ENCODE results near the gene TTLL5.

The TTLL5 gene

GRCh38 chr14:75634848-75635247 lies 26.2 kb upstream of the TTLL5 start:
- H3K36me3 Mint-ChIP-seq (ENCODE audit: low read depth): no peaks in the 10 kb centered on the region
- no peaks in the 10 kb centered on the region for H3K9me3 Mint-ChIP-seq
- no peak for DNase-seq (ENCODE audit: low spot score)
- H3K4me1 Mint-ChIP-seq (ENCODE audit: low read depth): no peaks in the 10 kb centered on the region
- no peak overlapping the region for H3K27ac Mint-ChIP-seq
- no peaks in the 10 kb centered on the region for H3K27me3 Mint-ChIP-seq (ENCODE audit: low read depth)
- H3K4me3 Mint-ChIP-seq: no peak overlapping the region

DNA sequence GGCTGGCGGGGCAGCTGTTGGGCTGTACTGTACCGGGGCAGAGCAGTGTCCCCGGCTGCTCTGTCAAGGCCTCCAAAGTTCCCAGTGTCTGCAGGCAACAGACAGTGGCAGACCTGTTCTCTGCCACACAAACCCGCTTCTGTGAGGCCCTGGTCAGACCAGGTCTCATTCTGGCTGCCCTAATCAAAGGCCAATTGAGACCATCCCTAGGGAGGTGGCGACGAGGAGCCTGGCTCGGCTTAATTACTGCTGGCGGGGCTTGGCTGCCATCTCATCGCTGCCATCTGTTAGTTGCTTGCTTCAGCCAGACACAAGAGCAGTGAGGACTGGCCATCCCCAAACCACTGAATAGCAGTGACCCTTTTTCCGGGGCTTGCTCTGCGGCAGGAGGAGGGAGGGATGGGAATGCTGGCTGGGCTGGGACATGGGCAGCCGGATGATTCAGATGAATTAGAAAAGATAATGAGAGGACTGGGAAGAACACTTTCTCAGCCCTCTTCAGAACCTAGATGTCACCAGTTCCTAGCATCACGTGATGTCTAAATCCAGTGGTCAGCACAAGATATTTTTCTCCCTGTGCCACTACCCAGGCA lies 24.9 kb upstream of the TTLL5 start:
- Mint-ChIP-seq H3K9me3 (no peaks in the 10 kb centered on the region), H3K36me3 (ENCODE audit: low read depth) (no peaks in the 10 kb centered on the region), H3K4me3 (no peak overlapping the region), H3K27me3 (ENCODE audit: low read depth) (no peaks in the 10 kb centered on the region), H3K4me1 (ENCODE audit: low read depth) (no peaks in the 10 kb centered on the region), H3K27ac (no peak overlapping the region)
- no peak for DNase-seq (ENCODE audit: low spot score)

- H3K4me3 Mint-ChIP-seq: no peak overlapping the region
- H3K36me3 Mint-ChIP-seq (ENCODE audit: low read depth): peaks cover 3% of the 10 kb centered on the region
- no peaks in the 10 kb centered on the region for H3K9me3 Mint-ChIP-seq
- H3K27me3 Mint-ChIP-seq (ENCODE audit: low read depth): no peaks in the 10 kb centered on the region
- no peaks in the 10 kb centered on the region for H3K4me1 Mint-ChIP-seq (ENCODE audit: low read depth)
- DNase-seq (ENCODE audit: low spot score): no peak
- no peak overlapping the region for H3K27ac Mint-ChIP-seq
These were observed 20.2 kb upstream of the TTLL5 start for GRCh38 chr14:75640876-75641275.

GRCh38 chr14:75643985-75644384 lies 17.1 kb upstream of the TTLL5 start:
- no peak overlapping the region for H3K4me3 Mint-ChIP-seq
- no peak overlapping the region for H3K27ac Mint-ChIP-seq
- H3K36me3 Mint-ChIP-seq (ENCODE audit: low read depth): peaks cover 12% of the 10 kb centered on the region
- H3K27me3 Mint-ChIP-seq (ENCODE audit: low read depth): no peaks in the 10 kb centered on the region
- H3K4me1 Mint-ChIP-seq (ENCODE audit: low read depth): no peaks in the 10 kb centered on the region
- DNase-seq (ENCODE audit: low spot score): no peak
- H3K9me3 Mint-ChIP-seq: no peaks in the 10 kb centered on the region

- Mint-ChIP-seq H3K36me3 (ENCODE audit: low read depth) (peaks cover 20% of the 10 kb centered on the region), H3K4me1 (ENCODE audit: low read depth) (no peaks in the 10 kb centered on the region), H3K27ac (no peak overlapping the region), H3K27me3 (ENCODE audit: low read depth) (no peaks in the 10 kb centered on the region), H3K4me3 (no peak overlapping the region), H3K9me3 (no peaks in the 10 kb centered on the region)
- DNase-seq (ENCODE audit: low spot score): no peak
These were observed 16.0 kb upstream of the TTLL5 start for GRCh38 chr14:75645056-75645455.

- Mint-ChIP-seq H3K27me3 (ENCODE audit: low read depth) (no peaks in the 10 kb centered on the region), H3K4me3 (no peak overlapping the region), H3K27ac (no peak overlapping the region), H3K36me3 (ENCODE audit: low read depth) (peaks cover 35% of the 10 kb centered on the region), H3K9me3 (no peaks in the 10 kb centered on the region), H3K4me1 (ENCODE audit: low read depth) (no peaks in the 10 kb centered on the region)
- DNase-seq (ENCODE audit: low spot score): no peak
These were observed 14.3 kb upstream of the TTLL5 start for GRCh38 chr14:75646762-75647161.

DNA sequence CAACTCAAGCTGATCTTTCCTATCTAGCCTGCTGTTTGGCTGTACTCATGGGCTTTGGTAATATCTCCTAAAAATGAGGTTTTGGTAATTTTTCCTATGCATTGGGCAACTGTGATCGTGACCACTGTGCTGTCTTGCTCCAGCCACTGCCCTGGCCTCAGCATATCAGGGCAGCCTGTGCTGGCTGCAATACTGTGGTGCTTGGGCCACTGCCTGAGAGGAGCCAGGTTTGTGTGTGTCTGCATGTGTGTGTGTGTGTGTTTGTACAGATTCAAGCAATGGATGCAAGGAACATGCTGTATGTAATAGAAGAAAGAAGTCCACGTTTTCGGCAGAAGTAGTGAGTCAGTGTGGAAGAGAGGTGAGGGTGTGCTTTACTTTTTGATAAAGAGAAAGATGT lies 13.4 kb upstream of the TTLL5 start:
- H3K27ac Mint-ChIP-seq: no peak overlapping the region
- peaks cover 39% of the 10 kb centered on the region for H3K36me3 Mint-ChIP-seq (ENCODE audit: low read depth)
- no peak overlapping the region for H3K4me3 Mint-ChIP-seq
- no peaks in the 10 kb centered on the region for H3K4me1 Mint-ChIP-seq (ENCODE audit: low read depth)
- DNase-seq (ENCODE audit: low spot score): no peak
- H3K9me3 Mint-ChIP-seq: no peaks in the 10 kb centered on the region
- no peaks in the 10 kb centered on the region for H3K27me3 Mint-ChIP-seq (ENCODE audit: low read depth)

- Mint-ChIP-seq H3K36me3 (ENCODE audit: low read depth) (peaks cover 41% of the 10 kb centered on the region), H3K4me1 (ENCODE audit: low read depth) (no peaks in the 10 kb centered on the region), H3K9me3 (no peaks in the 10 kb centered on the region), H3K27me3 (ENCODE audit: low read depth) (no peaks in the 10 kb centered on the region), H3K27ac (no peak overlapping the region), H3K4me3 (no peak overlapping the region)
- no peak for DNase-seq (ENCODE audit: low spot score)
These were observed 12.8 kb upstream of the TTLL5 start for GRCh38 chr14:75648066-75648838.

DNA sequence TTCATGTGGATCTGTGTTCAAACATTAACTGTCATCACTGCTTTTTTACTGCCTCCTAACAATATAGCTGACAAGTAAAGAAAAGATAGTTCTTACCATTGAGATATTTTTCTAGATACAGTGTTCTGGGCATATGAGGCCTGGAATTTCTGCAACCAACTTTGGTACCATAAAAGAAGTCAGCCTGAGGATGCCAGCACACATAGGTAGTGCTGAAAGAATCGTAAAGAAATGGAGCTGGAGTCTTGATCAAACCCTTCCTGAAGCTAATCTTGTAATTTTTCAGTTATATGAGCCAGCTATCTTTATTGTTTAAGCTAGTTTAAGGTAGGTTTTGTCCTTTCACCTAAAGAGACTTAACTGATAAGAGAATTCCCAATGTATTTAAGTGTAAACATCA lies 11.7 kb upstream of the TTLL5 start:
- no peaks in the 10 kb centered on the region for H3K9me3 Mint-ChIP-seq
- H3K36me3 Mint-ChIP-seq (ENCODE audit: low read depth): peaks cover 48% of the 10 kb centered on the region
- H3K4me3 Mint-ChIP-seq: no peak overlapping the region
- no peak overlapping the region for H3K27ac Mint-ChIP-seq
- no peak for DNase-seq (ENCODE audit: low spot score)
- no peaks in the 10 kb centered on the region for H3K27me3 Mint-ChIP-seq (ENCODE audit: low read depth)
- peaks cover 3% of the 10 kb centered on the region for H3K4me1 Mint-ChIP-seq (ENCODE audit: low read depth)

DNA sequence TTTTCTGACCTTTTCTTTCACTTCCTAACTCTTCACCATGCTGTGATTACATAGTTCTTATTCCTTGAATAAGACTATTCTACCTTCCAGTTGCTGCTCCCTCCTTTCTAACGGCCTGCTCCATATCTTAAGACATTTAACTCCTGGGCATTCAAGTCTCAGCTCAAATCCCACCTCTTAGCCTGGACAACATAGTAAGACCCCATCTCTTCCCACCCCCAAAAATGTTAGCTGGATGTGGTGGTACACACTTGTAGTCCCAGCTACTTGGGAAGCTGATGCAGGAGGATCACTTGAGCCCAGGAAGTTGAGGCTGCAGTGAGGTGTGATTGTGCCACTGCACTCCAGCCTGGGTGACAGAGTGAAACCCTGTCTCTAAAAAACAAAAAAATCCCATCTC lies 11.3 kb upstream of the TTLL5 start:
- H3K27me3 Mint-ChIP-seq (ENCODE audit: low read depth): no peaks in the 10 kb centered on the region
- peaks cover 3% of the 10 kb centered on the region for H3K4me1 Mint-ChIP-seq (ENCODE audit: low read depth)
- DNase-seq (ENCODE audit: low spot score): no peak
- no peak overlapping the region for H3K27ac Mint-ChIP-seq
- peaks cover 46% of the 10 kb centered on the region for H3K36me3 Mint-ChIP-seq (ENCODE audit: low read depth)
- H3K4me3 Mint-ChIP-seq: no peak overlapping the region
- no peaks in the 10 kb centered on the region for H3K9me3 Mint-ChIP-seq

GRCh38 chr14:75650253-75651058 lies 10.6 kb upstream of the TTLL5 start:
- no peak overlapping the region for H3K27ac Mint-ChIP-seq
- peaks cover 3% of the 10 kb centered on the region for H3K4me1 Mint-ChIP-seq (ENCODE audit: low read depth)
- H3K27me3 Mint-ChIP-seq (ENCODE audit: low read depth): no peaks in the 10 kb centered on the region
- DNase-seq (ENCODE audit: low spot score): no peak
- peaks cover 46% of the 10 kb centered on the region for H3K36me3 Mint-ChIP-seq (ENCODE audit: low read depth)
- H3K9me3 Mint-ChIP-seq: no peaks in the 10 kb centered on the region
- no peak overlapping the region for H3K4me3 Mint-ChIP-seq

GRCh38 chr14:75653563-75653962 lies 7.5 kb upstream of the TTLL5 start:
- no peak overlapping the region for H3K4me3 Mint-ChIP-seq
- H3K27me3 Mint-ChIP-seq (ENCODE audit: low read depth): no peaks in the 10 kb centered on the region
- H3K36me3 Mint-ChIP-seq (ENCODE audit: low read depth): peaks cover 40% of the 10 kb centered on the region
- H3K9me3 Mint-ChIP-seq: no peaks in the 10 kb centered on the region
- H3K27ac Mint-ChIP-seq: no peak overlapping the region
- DNase-seq (ENCODE audit: low spot score): no peak
- H3K4me1 Mint-ChIP-seq (ENCODE audit: low read depth): peaks cover 8% of the 10 kb centered on the region

- peak; percentile 73 for DNase-seq (ENCODE audit: low spot score)
- Mint-ChIP-seq H3K27ac (no peak overlapping the region), H3K36me3 (ENCODE audit: low read depth) (peaks cover 37% of the 10 kb centered on the region), H3K27me3 (ENCODE audit: low read depth) (no peaks in the 10 kb centered on the region), H3K9me3 (no peaks in the 10 kb centered on the region), H3K4me1 (ENCODE audit: low read depth) (peaks cover 11% of the 10 kb centered on the region), H3K4me3 (no peak overlapping the region)
These were observed 6.8 kb upstream of the TTLL5 start for GRCh38 chr14:75654127-75654732.

DNA sequence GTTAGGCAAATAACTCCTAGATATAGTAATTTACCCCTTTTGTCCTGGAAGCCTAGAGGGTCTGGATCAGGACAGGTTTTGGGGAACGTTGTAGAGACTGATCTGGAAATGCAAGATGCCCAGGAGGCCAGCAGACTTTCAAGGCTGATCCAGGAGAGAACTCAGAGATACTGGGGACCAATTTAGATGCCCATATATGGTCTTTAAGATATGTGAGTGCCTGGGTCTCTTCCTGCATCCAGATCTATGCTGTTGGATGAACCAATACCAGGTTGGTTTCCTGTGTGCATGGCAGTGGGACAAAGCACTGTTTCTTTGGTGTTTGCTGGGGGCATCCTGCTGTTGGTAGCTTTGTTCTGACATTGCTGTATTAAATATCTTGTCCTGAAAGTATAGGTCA lies 5.8 kb upstream of the TTLL5 start:
- Mint-ChIP-seq H3K9me3 (no peaks in the 10 kb centered on the region), H3K4me1 (ENCODE audit: low read depth) (peaks cover 17% of the 10 kb centered on the region), H3K27ac (no peak overlapping the region), H3K27me3 (ENCODE audit: low read depth) (no peaks in the 10 kb centered on the region), H3K36me3 (ENCODE audit: low read depth) (peaks cover 29% of the 10 kb centered on the region), H3K4me3 (no peak overlapping the region)
- no peak for DNase-seq (ENCODE audit: low spot score)

Data from T-helper 2 cell treated with Interferon-gamma antibody and Interleukin-4, amounts not matched to agents 5 μg/mL and 100 μg/mL, for 36 hours (primary cell).